Measurements from ENCODE around the gene TUBGCP6. TPM values are rescaled to one million over a fixed set of nuclear protein-coding genes. Genes with fewer than 3 reads are reported as not detected.

The TUBGCP6 gene
- total RNA-seq, 1 donor from 2014 or later: 26.3 TPM

DNA sequence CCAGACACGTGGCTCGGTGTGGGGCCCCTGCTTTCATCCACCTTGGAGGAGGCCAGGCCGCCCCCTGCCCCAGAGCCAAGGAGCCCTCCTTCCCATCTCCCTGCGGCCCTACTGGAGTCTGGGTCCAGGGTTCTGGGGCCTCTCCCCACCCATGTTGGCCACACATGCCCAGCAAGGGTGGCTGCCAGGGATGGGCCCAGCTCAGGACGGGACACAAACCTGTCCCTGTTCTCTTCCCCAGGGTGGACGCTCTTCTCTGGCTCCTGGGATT, 69.7 kb downstream of the TUBGCP6 start:
- no peak overlapping the region for H3K4me2 ChIP-seq (ENCODE audit: low read length)
- H3K27me3 ChIP-seq (ENCODE audit: insufficient read depth, low read length): peaks cover 2% of the 10 kb centered on the region
- H2AFZ ChIP-seq (ENCODE audit: low read depth, low read length): no peak overlapping the region
- Mint-ChIP-seq H3K9me3 (ENCODE audit: unreplicated experiment) (no peaks in the 10 kb centered on the region), H3K27me3 (ENCODE audit: low read depth, unreplicated experiment) (peaks cover 15% of the 10 kb centered on the region), H3K4me1 (ENCODE audit: low read depth, unreplicated experiment) (no peaks in the 10 kb centered on the region), H3K4me3 (ENCODE audit: unreplicated experiment) (no peak overlapping the region), H3K27ac (ENCODE audit: unreplicated experiment) (no peak overlapping the region), H3K36me3 (ENCODE audit: low read depth, unreplicated experiment) (peaks cover 2% of the 10 kb centered on the region)
- H3K36me3 ChIP-seq (ENCODE audit: insufficient read depth, low read length): no peaks in the 10 kb centered on the region
- H3K4me1 ChIP-seq (ENCODE audit: insufficient read depth, low read length): no peaks in the 10 kb centered on the region
- no peak overlapping the region for H3K27ac ChIP-seq (ENCODE audit: low read depth, low read length)
- no peak for TF ChIP-seq EZH2 (IDR thresholded peaks at IDR 0.05; ENCODE audit: insufficient read depth, low read length)
- TF ChIP-seq, protein P1, sequence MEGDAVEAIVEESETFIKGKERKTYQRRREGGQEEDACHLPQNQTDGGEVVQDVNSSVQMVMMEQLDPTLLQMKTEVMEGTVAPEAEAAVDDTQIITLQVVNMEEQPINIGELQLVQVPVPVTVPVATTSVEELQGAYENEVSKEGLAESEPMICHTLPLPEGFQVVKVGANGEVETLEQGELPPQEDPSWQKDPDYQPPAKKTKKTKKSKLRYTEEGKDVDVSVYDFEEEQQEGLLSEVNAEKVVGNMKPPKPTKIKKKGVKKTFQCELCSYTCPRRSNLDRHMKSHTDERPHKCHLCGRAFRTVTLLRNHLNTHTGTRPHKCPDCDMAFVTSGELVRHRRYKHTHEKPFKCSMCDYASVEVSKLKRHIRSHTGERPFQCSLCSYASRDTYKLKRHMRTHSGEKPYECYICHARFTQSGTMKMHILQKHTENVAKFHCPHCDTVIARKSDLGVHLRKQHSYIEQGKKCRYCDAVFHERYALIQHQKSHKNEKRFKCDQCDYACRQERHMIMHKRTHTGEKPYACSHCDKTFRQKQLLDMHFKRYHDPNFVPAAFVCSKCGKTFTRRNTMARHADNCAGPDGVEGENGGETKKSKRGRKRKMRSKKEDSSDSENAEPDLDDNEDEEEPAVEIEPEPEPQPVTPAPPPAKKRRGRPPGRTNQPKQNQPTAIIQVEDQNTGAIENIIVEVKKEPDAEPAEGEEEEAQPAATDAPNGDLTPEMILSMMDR (IDR thresholded peaks at IDR 0.05; ENCODE audit: insufficient read depth, low read depth, low read length): no peak
- no peaks in the 10 kb centered on the region for H4K20me1 ChIP-seq (ENCODE audit: insufficient read depth, low read length)
- H3K79me2 ChIP-seq (ENCODE audit: insufficient read depth, low read length): no peaks in the 10 kb centered on the region
- DNase-seq (ENCODE audit: low read depth) (no peak), FAIRE-seq (no peak)
- H3K9ac ChIP-seq (ENCODE audit: low read length): no peak overlapping the region
- H3K9me3 ChIP-seq (ENCODE audit: insufficient read depth, low read depth, low read length): no peaks in the 10 kb centered on the region
- H3K4me3 ChIP-seq (ENCODE audit: insufficient read depth, low read depth, low read length): no peak overlapping the region

GRCh38 chr22:50174382-50175190, 70.2 kb downstream of the TUBGCP6 start:
- no peaks in the 10 kb centered on the region for H3K9me3 Mint-ChIP-seq (ENCODE audit: unreplicated experiment)
- Histone ChIP-seq H3K4me3 (ENCODE audit: insufficient read depth, low read depth, low read length) (no peak overlapping the region), H3K79me2 (ENCODE audit: insufficient read depth, low read length) (no peaks in the 10 kb centered on the region), H4K20me1 (ENCODE audit: insufficient read depth, low read length) (no peaks in the 10 kb centered on the region), H3K27me3 (ENCODE audit: insufficient read depth, low read length) (peaks cover 2% of the 10 kb centered on the region), H3K9me3 (ENCODE audit: insufficient read depth, low read depth, low read length) (no peaks in the 10 kb centered on the region), H2AFZ (ENCODE audit: low read depth, low read length) (no peak overlapping the region), H3K9ac (ENCODE audit: low read length) (no peak overlapping the region), H3K36me3 (ENCODE audit: insufficient read depth, low read length) (no peaks in the 10 kb centered on the region), H3K4me2 (ENCODE audit: low read length) (no peak overlapping the region), H3K4me1 (ENCODE audit: insufficient read depth, low read length) (no peaks in the 10 kb centered on the region), H3K27ac (ENCODE audit: low read depth, low read length) (no peak overlapping the region)
- DNase-seq (ENCODE audit: low read depth) (no peak), FAIRE-seq (no peak)
- no peaks in the 10 kb centered on the region for H3K4me1 Mint-ChIP-seq (ENCODE audit: low read depth, unreplicated experiment)
- H3K36me3 Mint-ChIP-seq (ENCODE audit: low read depth, unreplicated experiment): peaks cover 2% of the 10 kb centered on the region
- peaks cover 15% of the 10 kb centered on the region for H3K27me3 Mint-ChIP-seq (ENCODE audit: low read depth, unreplicated experiment)
- no peak for TF ChIP-seq EZH2 (IDR thresholded peaks at IDR 0.05; ENCODE audit: insufficient read depth, low read length)
- TF ChIP-seq, protein P1 (IDR thresholded peaks at IDR 0.05; ENCODE audit: insufficient read depth, low read depth, low read length): no peak
- no peak overlapping the region for H3K27ac Mint-ChIP-seq (ENCODE audit: unreplicated experiment)
- H3K4me3 Mint-ChIP-seq (ENCODE audit: unreplicated experiment): no peak overlapping the region

DNA sequence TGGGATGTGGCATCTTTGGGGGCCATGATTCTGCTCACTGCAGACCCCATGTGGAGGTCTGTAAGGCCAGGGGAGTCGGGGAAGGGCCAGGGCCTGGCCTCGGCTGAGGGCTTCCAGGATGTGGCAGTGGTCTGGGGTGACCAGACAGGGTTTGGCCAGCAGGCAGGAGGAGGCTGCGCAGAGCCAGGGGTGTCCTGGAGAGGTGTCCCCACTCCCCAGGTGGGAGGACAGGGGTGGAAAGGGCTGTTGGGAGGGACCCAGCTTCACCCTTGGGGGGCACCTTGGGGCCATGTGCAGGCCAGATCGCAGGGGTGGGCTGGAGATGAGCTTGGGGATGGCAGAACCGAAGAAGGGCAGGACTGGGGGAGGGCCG, 70.9 kb downstream of the TUBGCP6 start:
- Mint-ChIP-seq H3K27ac (ENCODE audit: unreplicated experiment) (no peak overlapping the region), H3K4me3 (ENCODE audit: unreplicated experiment) (no peak overlapping the region), H3K36me3 (ENCODE audit: low read depth, unreplicated experiment) (peaks cover 2% of the 10 kb centered on the region), H3K9me3 (ENCODE audit: unreplicated experiment) (no peaks in the 10 kb centered on the region), H3K4me1 (ENCODE audit: low read depth, unreplicated experiment) (no peaks in the 10 kb centered on the region), H3K27me3 (ENCODE audit: low read depth, unreplicated experiment) (peaks cover 19% of the 10 kb centered on the region)
- peaks cover 6% of the 10 kb centered on the region for H3K27me3 ChIP-seq (ENCODE audit: insufficient read depth, low read length)
- no peaks in the 10 kb centered on the region for H3K79me2 ChIP-seq (ENCODE audit: insufficient read depth, low read length)
- H3K4me2 ChIP-seq (ENCODE audit: low read length): no peak overlapping the region
- H3K9me3 ChIP-seq (ENCODE audit: insufficient read depth, low read depth, low read length): no peaks in the 10 kb centered on the region
- no peak for DNase-seq (ENCODE audit: low read depth)
- no peaks in the 10 kb centered on the region for H3K4me1 ChIP-seq (ENCODE audit: insufficient read depth, low read length)
- FAIRE-seq: no peak
- H3K4me3 ChIP-seq (ENCODE audit: insufficient read depth, low read depth, low read length): no peak overlapping the region
- H2AFZ ChIP-seq (ENCODE audit: low read depth, low read length): no peak overlapping the region
- H3K36me3 ChIP-seq (ENCODE audit: insufficient read depth, low read length): no peaks in the 10 kb centered on the region
- no peak overlapping the region for H3K9ac ChIP-seq (ENCODE audit: low read length)
- TF ChIP-seq, protein P1 (IDR thresholded peaks at IDR 0.05; ENCODE audit: insufficient read depth, low read depth, low read length): no peak
- TF ChIP-seq EZH2 (IDR thresholded peaks at IDR 0.05; ENCODE audit: insufficient read depth, low read length): no peak
- H3K27ac ChIP-seq (ENCODE audit: low read depth, low read length): no peak overlapping the region
- H4K20me1 ChIP-seq (ENCODE audit: insufficient read depth, low read length): no peaks in the 10 kb centered on the region
